ENCODE measurements around the gene PLAU. TPM values are rescaled to one million over a fixed set of nuclear protein-coding genes. Genes with fewer than 3 reads are reported as not detected.

PLAU gene
- total and polyA plus RNA-seq, 2 of the 4 experiments (the other 2 are of a cell fraction) = 123 to 283 TPM

- no peaks in the 10 kb centered on the region for H3K9me3 ChIP-seq (ENCODE audit: control insufficient read depth, insufficient read depth, low read length)
- H2BK15ac ChIP-seq (ENCODE audit: low read depth, low read length) = peak overlapping the region; percentile 25; the same call in 1 of the 3 replicates
- H3K23ac ChIP-seq (ENCODE audit: low read depth, low read length) = no peak overlapping the region; the same call in 1 of the 2 replicates
- no peak overlapping the region for H3K18ac ChIP-seq (ENCODE audit: low read depth, low read length)
- H2BK120ac ChIP-seq (ENCODE audit: low read depth, low read length) = no peak overlapping the region
- no peaks in the 10 kb centered on the region for H3K27me3 ChIP-seq (ENCODE audit: control insufficient read depth, insufficient read depth, low read length)
- H4K20me1 ChIP-seq (ENCODE audit: insufficient read depth, low read length) = peaks cover 14% of the 10 kb centered on the region
- DNase-seq (peak; percentile 58), ATAC-seq (ENCODE audit: low read depth) (no peak)
- H2AFZ ChIP-seq (replicated peaks; ENCODE audit: low read length, poor library complexity) = no peak overlapping the region
- H4K91ac ChIP-seq (ENCODE audit: insufficient read depth, low read depth, low read length) = peak overlapping the region; percentile 23; the same call in 1 of the 2 replicates
- ChIA-PET CTCF (interaction anchor here (0.7 to 1.6 kb wide), 2 partner anchors 27 to 123 kb away, joined by 4 to 14 read pairs; no protein-coding TSS in a partner anchor), POLR2A (ENCODE audit: unreplicated experiment) (no interaction called here)
- WGBS, 2 experiments (ENCODE audit: extremely low coverage in 2 of 2, insufficient read length in 1 of 2) = no CpG with 5 or more reads among the region's 4 CpGs
- H4K8ac ChIP-seq (ENCODE audit: low read depth in 2 of 2, low read length in 2 of 2) = 0 out of 4 replicates have a peak overlapping the region, but pooled peaks of 1 of the 2 experiments have one; percentile 13
- peaks cover 6% of the 10 kb centered on the region for H3K9me1 ChIP-seq (ENCODE audit: insufficient read depth, low read length)
- H3K4me3 ChIP-seq (ENCODE audit: insufficient read depth, low read depth, low read length) = no peak overlapping the region
- TF ChIP-seq SMC3 (IDR thresholded peaks at IDR 0.05; ENCODE audit: low read depth, low read length) (no peak), NFE2L2 (IDR thresholded peaks at IDR 0.05; ENCODE audit: low read depth, low read length) (no peak), FOS (IDR thresholded peaks at IDR 0.05; ENCODE audit: low read depth, low read length) (peak; percentile 45)
- no peak overlapping the region for H2BK20ac ChIP-seq (ENCODE audit: low read depth, low read length)
- no peak overlapping the region for H3K9ac ChIP-seq (ENCODE audit: low read depth, low read length)
- H2BK5ac ChIP-seq (ENCODE audit: low read depth, low read length, poor library complexity, severe bottlenecking) = no peak overlapping the region
- no peak overlapping the region for H3K27ac ChIP-seq (ENCODE audit: insufficient read depth, low read length)
- intact Hi-C loops (cut with micrococcal nuclease) = no loop called here
- in situ Hi-C loops (cut with MboI; ENCODE audit: low sequenced_read_pairs) = no loop called here
- H3K56ac ChIP-seq (ENCODE audit: extremely low read depth, insufficient read depth, low read length) = no peak overlapping the region
- peak overlapping the region; percentile 55 for H2AK5ac ChIP-seq (ENCODE audit: low read depth, low read length)
- dilution Hi-C loops (cut with HindIII; ENCODE audit: low sequenced_read_pairs, unreplicated experiment) = no loop called here
- peak overlapping the region; percentile 38; the same call in 1 of the 2 replicates for H3K4ac ChIP-seq (ENCODE audit: low read depth, low read length)
- no peak overlapping the region for H4K5ac ChIP-seq (ENCODE audit: low read depth, low read length)
- peaks cover 2% of the 10 kb centered on the region; the same call in 1 of the 2 replicates for H3K36me3 ChIP-seq (ENCODE audit: control insufficient read depth, insufficient read depth, low read length)
- H3K79me1 ChIP-seq (ENCODE audit: low read depth in 1 of 2, low read length in 2 of 2) = peaks cover 9 to 19% of the 10 kb centered on the region in 2 experiments
- H3K4me2 ChIP-seq (ENCODE audit: low read depth, low read length) = no peak overlapping the region
- peaks cover 9% of the 10 kb centered on the region for H3K4me1 ChIP-seq (ENCODE audit: control insufficient read depth, insufficient read depth, low read length)
- H3K14ac ChIP-seq (replicated peaks; ENCODE audit: low read depth, low read length) = peak overlapping the region; percentile 62; the same call in 1 of the 2 replicates
- H2AK9ac ChIP-seq (replicated peaks; ENCODE audit: low read depth, low read length, poor library complexity) = peak overlapping the region; percentile 45
- no TSS peak for BruUV-seq (replicated peaks)
These were observed 34.0 kb upstream of the PLAU start for GRCh38 chr10:73876971-73877370.
